ENCODE measurements around the gene HK1.

The HK1 gene

DNA sequence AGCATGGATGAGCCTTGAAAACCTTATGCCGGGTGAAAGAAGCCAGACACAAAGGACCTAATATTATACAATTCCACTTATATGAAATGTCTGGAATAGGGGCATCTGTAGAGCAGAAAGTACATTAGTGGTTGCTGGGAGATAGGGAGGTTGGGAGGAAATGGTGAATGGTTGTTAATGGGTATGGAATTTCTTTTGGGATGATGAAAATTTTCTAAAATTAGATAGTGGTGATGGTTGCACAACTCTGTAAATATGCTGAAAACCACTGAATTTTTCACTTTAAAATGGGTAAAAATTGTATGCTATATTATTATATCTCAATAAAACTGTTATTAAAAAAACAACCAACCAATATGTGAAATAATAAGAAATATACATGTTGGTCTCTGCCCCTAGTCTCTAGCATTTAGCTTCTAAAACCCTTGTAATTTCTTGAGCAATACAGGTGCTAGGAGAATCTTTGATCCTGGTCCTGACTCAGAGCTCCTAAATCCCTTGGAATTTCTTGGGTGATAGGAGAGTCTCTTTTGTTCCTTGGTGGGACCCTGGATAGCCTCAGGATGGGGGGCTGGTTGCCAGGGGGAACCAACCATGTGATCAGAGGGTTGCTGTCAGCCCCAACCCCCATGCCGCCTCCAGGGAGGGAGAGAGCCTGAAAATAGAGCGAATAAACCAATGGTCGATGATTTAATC, 74.4 kb downstream of the HK1 start:
- DNase-seq = no peak

DNA sequence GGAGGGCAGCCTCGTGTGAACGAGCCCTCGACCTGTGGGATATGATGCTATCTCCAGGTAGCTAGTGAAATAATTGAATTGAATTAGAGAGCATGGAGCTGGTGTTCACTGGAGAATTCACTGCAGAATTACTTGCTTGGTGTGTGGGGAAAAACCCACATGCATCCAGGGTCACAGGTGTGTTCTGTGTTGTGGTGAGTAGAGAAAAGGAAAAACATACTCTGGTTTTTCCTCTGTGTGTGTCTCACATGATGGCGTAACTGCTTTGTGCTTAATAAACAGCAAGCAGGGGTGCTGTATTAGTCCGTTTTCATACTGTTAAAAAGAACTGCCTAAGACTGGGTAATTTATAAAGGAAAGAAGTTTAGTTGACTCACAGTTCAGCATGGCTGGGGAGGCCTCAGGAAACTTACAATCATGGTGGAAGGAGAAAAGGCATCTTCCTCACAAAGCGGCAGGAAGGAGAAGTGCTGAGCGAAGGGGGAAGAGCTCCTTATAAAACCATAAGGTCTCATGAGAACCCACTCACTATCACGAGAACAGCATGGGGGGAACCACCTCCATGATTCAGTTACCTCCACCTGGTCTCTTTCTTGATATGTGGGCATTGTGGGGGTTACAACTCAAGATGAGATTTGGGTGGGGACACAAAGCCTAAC, 75.8 kb downstream of the HK1 start:
- DNase-seq = no peak

- DNase-seq = no peak
Observed at GRCh38 chr10:69356187-69356586, 77.9 kb downstream of the HK1 start.

GRCh38 chr10:69358148-69358795, 80.0 kb downstream of the HK1 start:
- DNase-seq = no peak

DNA sequence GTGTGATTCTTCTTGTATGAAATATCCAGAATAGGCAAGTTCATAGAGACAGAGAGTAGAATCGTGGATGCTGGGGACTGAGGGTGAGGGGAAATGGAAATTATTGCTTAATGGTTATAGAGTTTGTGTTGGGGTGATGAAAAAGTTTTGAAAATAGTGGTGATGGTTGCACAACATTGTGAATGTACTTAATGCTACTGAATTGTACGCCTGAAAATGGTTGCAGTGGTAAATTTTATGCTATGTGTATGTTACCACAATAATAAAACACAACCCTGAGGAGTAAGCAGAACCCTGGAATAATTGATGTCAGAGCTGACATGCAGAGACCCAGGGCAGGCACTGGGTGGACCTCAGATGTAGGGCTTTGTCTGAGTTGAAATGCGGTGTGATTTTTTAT, 80.9 kb downstream of the HK1 start:
- DNase-seq = no peak

GRCh38 chr10:69359594-69359993, 81.3 kb downstream of the HK1 start:
- no peak for DNase-seq

DNA sequence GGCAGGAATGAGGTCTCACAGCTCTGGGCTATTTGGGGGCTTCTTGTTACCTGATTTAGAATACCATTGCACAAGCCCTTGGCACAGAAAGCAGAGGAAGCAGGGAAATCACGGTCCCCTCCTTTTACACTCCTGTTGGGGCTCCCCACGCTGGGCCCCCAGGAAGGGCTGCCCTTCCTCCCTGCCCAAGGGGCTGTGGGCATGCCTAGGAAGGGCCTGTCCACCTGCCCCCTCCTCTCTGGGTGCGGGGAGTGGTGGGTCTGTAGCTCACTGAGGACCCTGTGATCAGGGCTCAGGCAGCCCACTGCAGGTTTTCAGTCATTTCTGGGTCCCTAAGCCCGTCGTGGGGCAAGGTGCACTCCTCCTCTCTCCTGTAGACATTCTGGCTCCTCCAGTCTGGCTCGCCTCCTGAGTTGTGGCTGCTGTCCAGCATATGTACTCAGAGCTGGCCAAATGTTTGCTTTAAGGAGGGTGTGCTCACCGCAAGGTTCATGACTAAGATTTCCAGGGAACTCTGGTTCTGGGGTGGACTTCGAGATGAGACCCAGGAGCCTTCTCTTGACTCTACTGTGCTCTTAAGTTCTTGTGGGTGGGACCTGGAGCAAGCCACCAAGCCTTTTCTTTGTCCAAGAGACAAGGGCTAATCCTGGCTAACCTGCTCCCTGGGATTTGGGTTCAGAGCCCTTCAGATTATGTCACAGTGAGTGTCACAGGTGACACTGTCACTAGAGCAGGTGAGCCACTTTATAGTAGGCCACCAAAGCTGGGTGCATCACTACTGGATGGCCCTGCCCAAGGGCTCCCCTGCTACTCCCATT, 82.4 kb downstream of the HK1 start:
- no peak for DNase-seq

DNA sequence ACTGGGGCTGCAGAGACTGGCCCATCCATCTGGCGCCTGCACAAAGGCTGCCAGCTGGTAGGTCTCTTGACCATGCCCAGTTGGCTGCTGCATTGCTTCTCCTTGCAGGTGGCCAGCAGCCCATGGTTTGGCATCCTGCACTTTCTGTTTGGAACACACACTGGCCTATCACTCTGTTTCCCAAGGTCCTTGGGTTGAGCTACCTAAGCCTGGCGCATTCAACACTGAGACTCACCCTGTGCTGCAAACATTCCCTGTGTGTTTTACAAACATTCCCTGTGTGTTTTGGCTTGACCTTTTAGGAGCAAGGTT, 83.0 kb downstream of the HK1 start:
- DNase-seq = no peak

DNA sequence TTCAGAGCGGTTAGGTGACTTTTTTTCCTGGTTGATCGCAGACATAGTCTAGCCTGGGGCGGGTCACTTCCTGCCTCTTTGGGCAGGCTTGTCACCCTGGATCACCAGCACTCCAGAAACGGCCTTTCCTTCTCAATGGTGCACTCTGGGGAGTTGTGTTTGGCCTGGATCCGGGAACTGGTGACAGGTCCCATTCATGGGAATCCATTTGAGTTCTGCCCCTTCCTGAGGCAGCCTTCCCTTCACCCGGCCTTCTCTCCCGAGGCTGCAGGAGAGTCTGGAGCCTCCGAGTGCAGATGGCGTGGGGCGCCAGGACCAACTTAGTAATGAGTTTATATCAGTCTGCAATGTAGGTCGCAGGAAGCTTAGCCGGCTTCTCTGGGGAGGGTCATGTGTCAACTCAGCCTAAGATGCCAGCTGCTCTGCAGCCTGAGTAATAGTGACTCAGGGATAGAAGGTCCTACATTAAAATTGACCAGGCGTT, 84.2 kb downstream of the HK1 start:
- DNase-seq = no peak

DNA sequence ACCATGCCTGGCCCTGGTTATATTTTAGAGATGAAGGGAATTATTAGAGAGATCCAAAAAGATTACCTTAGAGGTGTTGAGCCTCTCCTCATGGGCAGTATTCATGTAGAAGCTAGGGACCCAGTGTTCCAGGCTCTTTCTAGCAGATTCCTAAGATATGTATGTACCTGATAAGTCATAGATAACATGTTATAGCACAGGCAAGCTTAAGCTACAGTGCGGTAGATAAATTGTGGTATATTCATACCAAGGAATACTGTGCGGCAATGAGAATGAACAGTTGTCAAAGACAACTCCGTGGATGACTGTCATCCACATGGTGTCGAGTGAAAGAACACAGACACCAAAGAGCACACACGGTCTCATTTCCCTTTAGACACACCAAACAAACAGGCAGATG, 85.4 kb downstream of the HK1 start:
- no peak for DNase-seq

DNA sequence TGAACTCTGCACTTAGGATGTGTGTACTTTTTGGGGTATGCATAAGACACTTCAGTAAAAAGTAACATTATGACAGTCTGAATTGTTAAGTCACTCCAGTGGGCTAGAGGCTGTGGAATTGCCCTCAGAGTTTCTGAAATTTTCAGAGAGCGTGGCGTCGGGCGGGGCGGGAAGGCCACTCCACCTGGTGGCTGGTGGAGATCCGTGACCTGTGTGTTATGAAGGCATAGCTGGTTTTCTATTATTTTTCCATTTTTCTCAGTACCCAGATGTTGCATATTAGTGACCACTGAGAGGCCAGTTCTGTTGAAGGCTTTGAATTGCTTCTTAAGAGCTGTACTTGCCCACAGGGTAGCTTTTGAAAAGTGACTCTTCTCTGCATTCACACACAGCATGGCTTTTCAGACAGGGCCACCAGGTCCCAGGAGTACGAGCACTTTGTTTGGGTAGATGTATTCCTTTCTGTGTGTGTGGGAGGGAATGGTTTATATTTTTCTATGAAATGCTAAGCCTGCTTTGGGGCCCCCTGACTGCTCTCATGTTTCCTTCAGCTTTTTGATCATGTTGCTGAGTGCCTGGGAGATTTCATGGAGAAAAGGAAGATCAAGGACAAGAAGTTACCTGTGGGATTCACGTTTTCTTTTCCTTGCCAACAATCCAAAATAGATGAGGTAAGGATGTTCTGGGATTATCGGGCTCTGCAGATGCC, 86.1 kb downstream of the HK1 start:
- no peak for DNase-seq

DNA sequence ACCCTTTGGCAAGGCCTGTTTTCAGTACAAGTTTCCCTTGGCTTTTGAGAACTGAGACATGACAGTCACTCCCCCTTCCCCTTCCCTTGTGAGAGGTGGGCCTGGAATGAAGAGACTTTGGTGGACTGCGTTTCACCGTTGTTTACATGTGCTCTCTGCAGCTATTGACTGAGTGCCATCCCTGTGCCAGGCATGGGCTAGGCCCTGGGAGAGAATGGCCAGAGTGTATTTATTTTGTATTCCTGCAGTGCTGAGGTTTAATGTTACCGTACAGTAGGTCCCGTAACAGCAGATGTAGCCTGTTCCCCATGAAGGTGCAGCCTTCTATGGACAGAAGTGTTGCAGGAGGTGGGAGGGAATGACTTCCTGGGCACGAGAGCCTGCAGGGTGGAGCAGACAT, 88.4 kb downstream of the HK1 start:
- DNase-seq = no peak

GRCh38 chr10:69367469-69367868, 89.2 kb downstream of the HK1 start:
- no peak for DNase-seq

- DNase-seq = no peak
Observed at GRCh38 chr10:69372126-69372980, 94.1 kb downstream of the HK1 start.

DNA sequence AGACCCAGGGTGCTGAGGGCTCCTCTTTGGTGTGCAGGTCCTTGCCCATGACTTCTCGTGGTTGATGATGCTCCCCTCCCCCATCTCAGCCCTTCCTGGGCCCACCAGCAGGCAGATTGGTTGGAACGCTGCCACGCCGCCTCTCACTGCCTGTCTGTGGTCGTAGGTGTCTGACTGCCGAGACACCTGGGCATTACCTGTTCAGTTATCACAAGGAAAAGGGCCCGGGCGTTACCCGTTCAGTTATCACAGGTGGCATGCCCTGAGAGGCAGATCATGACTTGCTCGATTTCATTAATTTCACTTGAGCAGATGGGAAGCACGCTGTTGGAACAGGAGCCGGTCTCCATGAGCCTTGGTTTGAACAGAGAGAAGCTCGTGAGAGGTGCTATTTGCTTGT, 95.9 kb downstream of the HK1 start:
- no peak for DNase-seq

- DNase-seq = no peak
Observed at GRCh38 chr10:69374931-69375306, 96.6 kb downstream of the HK1 start.

GRCh38 chr10:69375307-69376151, 97.2 kb downstream of the HK1 start:
- DNase-seq = no peak

DNA sequence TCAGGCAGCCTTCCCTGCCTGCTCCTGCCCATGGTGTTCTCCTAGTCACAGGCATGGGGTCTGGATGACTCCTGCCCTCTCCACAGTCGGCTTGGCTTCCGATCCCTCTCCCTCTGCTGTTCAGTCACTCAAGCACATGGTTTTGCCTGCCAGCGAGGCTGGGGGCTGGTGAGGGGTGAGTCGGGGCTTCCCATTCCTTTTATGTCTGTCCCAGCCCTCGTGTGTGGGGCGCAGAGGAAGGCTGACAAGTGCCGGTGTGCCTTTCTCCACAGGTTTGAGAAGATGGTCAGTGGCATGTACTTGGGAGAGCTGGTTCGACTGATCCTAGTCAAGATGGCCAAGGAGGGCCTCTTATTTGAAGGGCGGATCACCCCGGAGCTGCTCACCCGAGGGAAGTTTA, 98.4 kb downstream of the HK1 start:
- DNase-seq = no peak

DNA sequence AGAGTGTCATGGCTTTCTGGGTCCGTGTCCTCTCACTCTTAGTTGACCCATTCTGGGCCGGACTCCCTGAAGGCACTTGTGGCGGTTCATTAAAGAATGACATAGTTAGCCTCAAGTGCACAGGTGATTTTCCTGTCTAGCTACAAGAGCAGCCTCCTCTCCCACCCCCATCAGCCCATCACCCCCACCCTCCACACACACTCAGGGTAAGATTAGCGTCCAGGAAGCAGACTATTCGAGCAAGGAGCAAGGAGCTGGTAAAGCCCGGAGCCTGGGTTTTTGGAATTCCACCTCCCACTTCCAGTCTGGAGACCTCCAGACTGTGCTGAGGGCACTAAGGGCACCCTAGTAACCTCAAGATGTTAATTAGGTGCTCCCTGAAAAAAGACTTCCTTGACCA, 98.9 kb downstream of the HK1 start:
- no peak for DNase-seq

DNA sequence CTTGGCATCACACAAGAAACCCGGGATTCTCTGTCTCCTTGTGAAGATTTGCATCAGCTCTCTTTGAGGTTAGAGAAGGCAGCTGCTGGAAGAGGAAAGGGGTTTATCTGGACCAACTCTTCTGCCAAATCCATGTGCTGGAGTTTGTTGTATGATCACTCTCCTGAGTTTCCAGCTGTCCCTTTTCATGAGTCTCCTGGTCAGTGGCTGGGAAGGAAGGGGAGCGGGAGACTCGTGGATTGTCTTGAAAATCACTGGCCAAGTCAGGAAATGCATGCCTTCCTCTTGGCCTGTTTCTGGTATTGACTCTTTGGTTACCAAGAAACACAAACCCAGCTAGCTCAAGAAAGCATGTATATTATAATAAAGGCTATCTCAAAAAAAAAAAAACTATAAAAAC, 99.6 kb downstream of the HK1 start:
- no peak for DNase-seq

GRCh38 chr10:69379800-69380199, 101.5 kb downstream of the HK1 start:
- no peak for DNase-seq
